Breast epithelium (tissue), 4 donors: ENCODE measurements around the gene MGAM2. TPM values are rescaled to one million over a fixed set of nuclear protein-coding genes. Genes with fewer than 3 reads are reported as not detected.

Experiments
- DNase-seq, 2 donors: peaks; one replicate each; pipeline ENCODE4 v3.0.0-alpha.2; 2019; ENCODE audit warnings: low spot score in 2 of 2
- H3K27ac ChIP-seq, 2 donors: fragments of 200-600 bp; sonication (generic) in 1 of 2; one replicate each; pipeline ENCODE4 v1.5.1; 2016 to 2019; ENCODE audit warnings: mild to moderate bottlenecking in 1 of 2
- H3K27me3 ChIP-seq, 2 donors: fragments of 200-600 bp; sonication (generic) in 1 of 2; one replicate each; pipeline versions ENCODE4 v1.5.1 to v1.6.0; 2017 to 2019; ENCODE audit warnings: control low read depth in 1 of 2, mild to moderate bottlenecking in 1 of 2
- H3K36me3 ChIP-seq: fragments of 200-600 bp; one replicate; pipeline ENCODE4 v1.5.1; 2019
- H3K4me1 ChIP-seq, 2 donors: fragments of 200-600 bp; sonication (generic); one replicate each; pipeline ENCODE4 v1.5.1; 2016 to 2019; ENCODE audit warnings: control low read depth in 1 of 2
- H3K4me3 ChIP-seq, 3 donors: fragments of 200-600 bp; sonication (generic); 1 replicate in 2 of 3; 2 replicates in 1 of 3; pipeline ENCODE4 v1.5.1; 2016 to 2019; ENCODE audit warnings: mild to moderate bottlenecking in 3 of 3, moderate library complexity in 2 of 3
- H3K9me3 ChIP-seq, 2 donors: fragments of 200-600 bp; sonication (generic) in 1 of 2; one replicate each; pipeline ENCODE4 v1.5.1; 2016 to 2019; ENCODE audit warnings: control low read depth in 1 of 2
- POLR2A ChIP-seq: fragments of 450-650 bp; IDR thresholded peaks from one replicate; pipeline ENCODE4 v1.6.1; 2016; ENCODE audit warnings: antibody characterized with exemption, mild to moderate bottlenecking, moderate library complexity
- POLR2AphosphoS5 ChIP-seq, 3 donors: sonication (generic); formaldehyde crosslinking; IDR thresholded peaks; one replicate each; pipeline ENCODE4 v1.6.1; 2017; ENCODE audit warnings: antibody characterized with exemption in 3 of 3
- intact Hi-C: fragments of 100-400 bp; cut with DNase I; formaldehyde crosslinking; loops from one replicate; pipeline ENCODE4 v1.15.1; 2023; ENCODE audit warnings: low total_unique reads
- total RNA-seq, 3 donors: library from RNA; depleted of rRNA; stranded (reverse); fragments of >200 nt; gene quantifications; one replicate each; pipeline ENCODE4 v1.1.0, GENCODE V29; 2016
- TF ChIP-seq, protein P1 (sequence below), 3 donors: fragments of 450-650 bp; IDR thresholded peaks; one replicate each; pipeline ENCODE4 v1.5.1; 2016 to 2017; ENCODE audit warnings: antibody characterized with exemption in 3 of 3, mild to moderate bottlenecking in 3 of 3, moderate library complexity in 3 of 3

The MGAM2 gene
- total RNA-seq, 3 donors from 2014 or later, result under 0.01 to 2.9 (median 2.3) TPM

DNA sequence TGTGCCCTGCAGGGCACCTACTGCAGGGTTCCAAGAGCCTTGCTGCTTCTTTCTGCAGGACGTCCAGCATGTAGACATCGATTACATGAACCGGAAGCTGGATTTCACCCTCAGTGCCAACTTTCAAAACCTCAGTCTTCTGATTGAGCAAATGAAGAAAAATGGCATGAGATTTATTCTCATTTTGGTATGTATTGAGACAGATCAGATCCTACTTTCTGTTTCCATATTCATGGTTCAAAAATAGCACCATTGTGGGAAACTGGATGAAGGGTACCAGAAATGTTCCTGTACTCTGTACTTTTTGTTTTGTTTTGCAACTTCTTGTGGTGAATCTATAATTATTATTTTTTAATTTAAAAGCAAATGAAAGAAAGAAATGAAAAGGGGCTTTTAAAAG is 64.1 kb downstream of the MGAM2 start:
- DNase-seq, result no peak
- Histone ChIP-seq H3K9me3 (no peaks in the 10 kb centered on the region), H3K4me3 (no peak overlapping the region), H3K36me3 (no peaks in the 10 kb centered on the region), H3K27me3 (no peaks in the 10 kb centered on the region), H3K27ac (no peak overlapping the region), H3K4me1 (no peaks in the 10 kb centered on the region)
- intact Hi-C loops, result no loop called here
- TF ChIP-seq, protein P1, sequence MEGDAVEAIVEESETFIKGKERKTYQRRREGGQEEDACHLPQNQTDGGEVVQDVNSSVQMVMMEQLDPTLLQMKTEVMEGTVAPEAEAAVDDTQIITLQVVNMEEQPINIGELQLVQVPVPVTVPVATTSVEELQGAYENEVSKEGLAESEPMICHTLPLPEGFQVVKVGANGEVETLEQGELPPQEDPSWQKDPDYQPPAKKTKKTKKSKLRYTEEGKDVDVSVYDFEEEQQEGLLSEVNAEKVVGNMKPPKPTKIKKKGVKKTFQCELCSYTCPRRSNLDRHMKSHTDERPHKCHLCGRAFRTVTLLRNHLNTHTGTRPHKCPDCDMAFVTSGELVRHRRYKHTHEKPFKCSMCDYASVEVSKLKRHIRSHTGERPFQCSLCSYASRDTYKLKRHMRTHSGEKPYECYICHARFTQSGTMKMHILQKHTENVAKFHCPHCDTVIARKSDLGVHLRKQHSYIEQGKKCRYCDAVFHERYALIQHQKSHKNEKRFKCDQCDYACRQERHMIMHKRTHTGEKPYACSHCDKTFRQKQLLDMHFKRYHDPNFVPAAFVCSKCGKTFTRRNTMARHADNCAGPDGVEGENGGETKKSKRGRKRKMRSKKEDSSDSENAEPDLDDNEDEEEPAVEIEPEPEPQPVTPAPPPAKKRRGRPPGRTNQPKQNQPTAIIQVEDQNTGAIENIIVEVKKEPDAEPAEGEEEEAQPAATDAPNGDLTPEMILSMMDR (IDR thresholded peaks at IDR 0.05), result no peak
- TF ChIP-seq POLR2A (no peak), POLR2AphosphoS5 (IDR thresholded peaks at IDR 0.05) (no peak)

DNA sequence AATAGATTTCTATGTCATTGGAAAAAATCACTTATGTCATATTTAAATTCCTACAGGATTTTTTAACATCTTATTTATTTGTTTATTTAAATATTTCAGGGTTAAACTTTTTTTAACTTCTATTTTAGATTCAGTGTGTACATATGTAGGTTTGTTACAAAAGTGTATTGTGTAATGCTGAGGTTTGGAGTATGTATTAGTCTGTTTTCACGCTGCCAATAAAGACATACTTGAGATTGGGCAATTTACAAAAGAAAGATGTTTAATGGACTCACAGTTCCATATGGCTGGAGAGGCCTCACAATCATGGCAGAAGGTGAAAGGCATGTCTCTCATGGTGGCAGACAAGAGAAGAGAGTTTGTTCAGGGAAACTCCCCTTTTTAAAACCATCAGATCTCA is 65.4 kb downstream of the MGAM2 start:
- no peak for DNase-seq
- TF ChIP-seq, protein P1 (IDR thresholded peaks at IDR 0.05), result no peak
- TF ChIP-seq POLR2A, result no peak
- TF ChIP-seq POLR2AphosphoS5 (IDR thresholded peaks at IDR 0.05), result no peak
- H3K27me3 ChIP-seq, result no peaks in the 10 kb centered on the region
- intact Hi-C loops, result no loop called here
- no peaks in the 10 kb centered on the region for H3K36me3 ChIP-seq
- no peak overlapping the region for H3K27ac ChIP-seq
- H3K9me3 ChIP-seq, result no peaks in the 10 kb centered on the region
- H3K4me3 ChIP-seq, result no peak overlapping the region
- H3K4me1 ChIP-seq, result no peaks in the 10 kb centered on the region

DNA sequence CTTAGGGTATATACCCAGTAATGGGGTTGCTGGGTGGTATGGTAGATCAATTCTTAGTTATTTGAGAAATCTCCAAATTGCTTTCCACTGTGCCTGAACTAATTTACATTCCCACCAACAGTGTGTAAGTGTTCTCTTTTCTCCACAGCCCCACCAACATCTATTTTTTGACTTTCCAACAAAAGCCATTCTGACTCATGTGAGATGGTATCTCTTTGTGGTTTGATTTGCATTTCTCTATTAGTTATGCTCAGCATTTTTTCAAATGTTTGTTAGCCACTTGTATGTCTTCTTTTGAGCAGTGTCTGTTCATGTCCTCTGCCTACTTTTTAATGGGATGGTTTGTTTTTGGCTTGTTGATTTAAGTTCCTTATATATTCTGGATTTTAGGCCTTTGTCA is 66.4 kb downstream of the MGAM2 start:
- no peak for TF ChIP-seq POLR2AphosphoS5 (IDR thresholded peaks at IDR 0.05)
- no peak for TF ChIP-seq POLR2A
- TF ChIP-seq, protein P1 (IDR thresholded peaks at IDR 0.05), result no peak
- H3K4me1 ChIP-seq, result no peaks in the 10 kb centered on the region
- no peaks in the 10 kb centered on the region for H3K9me3 ChIP-seq
- H3K27ac ChIP-seq, result no peak overlapping the region
- no peaks in the 10 kb centered on the region for H3K27me3 ChIP-seq
- H3K36me3 ChIP-seq, result no peaks in the 10 kb centered on the region
- no peak for DNase-seq
- H3K4me3 ChIP-seq, result no peak overlapping the region
- intact Hi-C loops, result no loop called here

DNA sequence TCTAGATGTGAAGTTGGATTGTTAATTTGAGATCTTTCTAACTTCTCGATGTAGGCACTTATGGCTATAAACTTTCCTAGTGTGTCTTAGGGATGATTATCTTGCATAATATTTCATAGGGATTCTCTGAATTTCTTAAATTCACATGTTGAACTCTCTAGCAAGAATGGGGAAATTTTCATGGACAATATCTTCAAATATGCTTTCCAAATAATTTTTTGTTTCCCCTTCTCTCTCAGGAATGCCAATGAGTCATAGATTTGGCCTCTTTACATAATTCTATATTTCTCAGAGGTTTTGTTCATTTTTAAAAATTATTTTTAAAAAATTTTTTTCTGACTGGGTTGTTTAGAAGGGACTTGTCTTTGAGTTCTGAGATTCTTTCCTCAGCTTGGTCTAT is 68.9 kb downstream of the MGAM2 start:
- no peaks in the 10 kb centered on the region for H3K36me3 ChIP-seq
- no peak overlapping the region for H3K4me3 ChIP-seq
- H3K27ac ChIP-seq, result no peak overlapping the region
- no peak for TF ChIP-seq POLR2A
- TF ChIP-seq, protein P1 (IDR thresholded peaks at IDR 0.05), result no peak
- no peak for TF ChIP-seq POLR2AphosphoS5 (IDR thresholded peaks at IDR 0.05)
- no peak for DNase-seq
- no peaks in the 10 kb centered on the region for H3K4me1 ChIP-seq
- intact Hi-C loops, result loop anchor here (10.0 kb wide), 1 partner anchor 206 kb away; the partner anchor contains the start of gene TAS2R38
- no peaks in the 10 kb centered on the region for H3K27me3 ChIP-seq
- no peaks in the 10 kb centered on the region for H3K9me3 ChIP-seq

DNA sequence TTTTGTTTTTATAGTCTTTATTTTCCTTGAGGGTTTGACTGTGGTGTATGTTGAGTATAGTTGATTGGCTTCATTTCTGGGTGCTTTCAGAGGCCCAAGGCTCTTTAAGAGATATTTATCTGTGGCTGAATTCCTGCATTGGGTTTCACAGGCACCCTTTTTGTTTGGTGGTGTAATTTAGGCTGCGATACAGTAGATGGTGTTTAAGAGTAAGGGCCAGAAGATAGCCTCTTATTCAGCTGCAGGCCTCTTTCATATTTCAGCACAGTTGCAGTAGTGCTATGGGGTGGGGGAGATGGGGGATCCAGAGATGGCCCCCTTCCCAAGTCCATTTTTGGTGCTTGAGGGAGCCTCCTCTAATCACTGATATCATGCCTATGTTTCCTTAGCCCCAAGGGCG is 69.7 kb downstream of the MGAM2 start:
- no peak overlapping the region for H3K4me3 ChIP-seq

More for the DNA sequence above, 69.7 kb downstream of the MGAM2 start:
- Histone ChIP-seq H3K36me3 (no peaks in the 10 kb centered on the region), H3K9me3 (no peaks in the 10 kb centered on the region), H3K27me3 (no peaks in the 10 kb centered on the region), H3K4me1 (no peaks in the 10 kb centered on the region), H3K27ac (no peak overlapping the region)
- TF ChIP-seq POLR2A, result no peak
- TF ChIP-seq POLR2AphosphoS5 (IDR thresholded peaks at IDR 0.05), result no peak
- TF ChIP-seq, protein P1 (IDR thresholded peaks at IDR 0.05), result no peak
- no peak for DNase-seq
- intact Hi-C loops, result loop anchor here (10.0 kb wide), 1 partner anchor 206 kb away; the partner anchor contains the start of gene TAS2R38
